B cell (primary cell): ENCODE results near the gene ADAMTS20. TPM values are rescaled to one million over a fixed set of nuclear protein-coding genes. Genes with fewer than 3 reads are reported as not detected.
A peak's percentile ranks its signal among the peaks of the same experiment; 100 is the strongest.

Experiments used
- ATAC-seq: fragments of 200-7000 bp; cut with Tn5 transposase; one replicate; pipeline ENCODE4 v1.10.0; 2021; ENCODE audit warnings: low read depth, mild to moderate bottlenecking, moderate number of reproducible peaks, moderate library complexity
- CTCF ChIA-PET: fragments of 350-600 bp; sonication (Branson Sonifier 250); formaldehyde crosslinking; loops from one replicate; lab custom pipeline; 2021; ENCODE audit warnings: antibody characterized with exemption, inconsistent platforms; lab: Charles Lee
- POLR2A ChIA-PET: fragments of 350-600 bp; sonication (Branson Sonifier 250); formaldehyde crosslinking; loops from one replicate; lab custom pipeline; 2021; ENCODE audit warnings: antibody characterized with exemption; lab: Charles Lee
- DNase-seq: peaks from one replicate; pipeline ENCODE4 v3.0.0; 2013
- H2AFZ ChIP-seq: 2 replicates; pipeline ENCODE4 v1.6.1; 2012; ENCODE audit warnings: mild to moderate bottlenecking, low read depth, low read length; ENCODE audit not compliant: insufficient read depth, poor library complexity, severe bottlenecking
- H3K27ac ChIP-seq, 2 donors: 1 replicate in 1 of 2; 2 replicates in 1 of 2; pipeline ENCODE4 v1.5.1; 2012 to 2013; ENCODE audit warnings: low read length in 2 of 2, mild to moderate bottlenecking in 2 of 2, moderate library complexity in 1 of 2
- H3K27me3 ChIP-seq, 4 experiments: fragments of 200-600 bp in 1 of 4; sonication (generic) in 1 of 4; replicated peaks in 1 of 4; 1 replicate in 2 of 4; 2 replicates in 2 of 4; pipeline versions ENCODE4 v1.6.1 to v1.7.0; 2013 to 2016; ENCODE audit warnings: low read length in 3 of 4, mild to moderate bottlenecking in 2 of 4, mixed read lengths in 1 of 4, moderate library complexity in 1 of 4; ENCODE audit not compliant: insufficient read depth in 4 of 4, control insufficient read depth in 3 of 4; ENCODE audit errors: control extremely low read depth in 1 of 4
- H3K36me3 ChIP-seq, 2 experiments: replicated peaks in 1 of 2; 1 replicate in 1 of 2; 2 replicates in 1 of 2; pipeline versions ENCODE4 v1.6.1 to v1.7.1; 2013; ENCODE audit warnings: low read length in 1 of 2; ENCODE audit not compliant: insufficient read depth in 2 of 2, control insufficient read depth in 1 of 2; ENCODE audit errors: control extremely low read depth in 1 of 2, extremely low read depth in 1 of 2
- H3K4me1 ChIP-seq, 2 donors: fragments of 200-600 bp in 1 of 2; sonication (generic) in 1 of 2; 1 replicate in 1 of 2; 2 replicates in 1 of 2; pipeline versions ENCODE4 v1.5.1 to v1.6.1; 2013 to 2017; ENCODE audit warnings: low read length in 2 of 2; ENCODE audit not compliant: control insufficient read depth in 2 of 2, insufficient read depth in 2 of 2
- H3K4me2 ChIP-seq: replicated peaks from 2 replicates; pipeline ENCODE3; 2012; ENCODE audit warnings: mild to moderate bottlenecking, low read depth, low read length; ENCODE audit not compliant: poor library complexity, severe bottlenecking
- H3K4me3 ChIP-seq, 5 experiments: fragments of 200-600 bp in 1 of 5; sonication (generic) in 1 of 5; 1 replicate in 3 of 5; 2 replicates in 2 of 5; pipeline versions ENCODE4 v1.5.1 to v1.7.0; 2011 to 2016; ENCODE audit warnings: low read length in 4 of 5, mild to moderate bottlenecking in 4 of 5, low read depth in 2 of 5, control low read depth in 1 of 5, moderate library complexity in 1 of 5; ENCODE audit not compliant: insufficient read depth in 1 of 5; ENCODE audit errors: control extremely low read depth in 1 of 5, extremely low read depth in 1 of 5
- H3K79me2 ChIP-seq: fragments of 200-600 bp; sonication (generic); one replicate; pipeline ENCODE4 v1.6.0; 2016; ENCODE audit warnings: low read length; ENCODE audit not compliant: control insufficient read depth, insufficient read depth
- H3K9ac ChIP-seq: fragments of 200-600 bp; sonication (generic); 2 replicates; pipeline ENCODE4 v1.6.1; 2017; ENCODE audit warnings: mild to moderate bottlenecking, low read length, moderate library complexity
- H3K9me3 ChIP-seq, 3 donors: one replicate each; pipeline versions ENCODE4 v1.6.1 to v1.7.1; 2013; ENCODE audit warnings: low read length in 2 of 3; ENCODE audit not compliant: control insufficient read depth in 2 of 3, insufficient read depth in 1 of 3; ENCODE audit errors: control extremely low read depth in 1 of 3
- H4K20me1 ChIP-seq: 2 replicates; pipeline ENCODE4 v1.6.0; 2012; ENCODE audit warnings: mild to moderate bottlenecking, low read length; ENCODE audit not compliant: insufficient read depth, control insufficient read depth, poor library complexity, severe bottlenecking
- H3K27ac Mint-ChIP-seq: one replicate; pipeline ENCODE4 v1.8.0; 2021; ENCODE audit warnings: mixed read lengths
- H3K27me3 Mint-ChIP-seq: one replicate; pipeline ENCODE4 v1.8.0; 2021; ENCODE audit warnings: mixed read lengths
- H3K4me1 Mint-ChIP-seq: one replicate; pipeline ENCODE4 v1.8.0; 2021; ENCODE audit warnings: mixed read lengths
- H3K4me3 Mint-ChIP-seq: one replicate; pipeline ENCODE4 v1.8.0; 2021; ENCODE audit warnings: mixed read lengths
- H3K9me3 Mint-ChIP-seq: one replicate; pipeline ENCODE4 v1.8.0; 2022; ENCODE audit warnings: mixed read lengths; ENCODE audit not compliant: insufficient read depth
- CTCF ChIP-seq: fragments of 200-600 bp; IDR thresholded peaks from one replicate; pipeline ENCODE4 v1.8.0; 2022; ENCODE audit warnings: antibody characterized with exemption, mild to moderate bottlenecking
- EZH2 ChIP-seq: IDR thresholded peaks from 2 replicates; pipeline ENCODE4 v1.6.1; 2012; ENCODE audit warnings: borderline replicate concordance, low read depth, mild to moderate bottlenecking, moderate library complexity, low read length; ENCODE audit not compliant: insufficient read depth, poor library complexity, severe bottlenecking
- WGBS: methylation state at CpG from one replicate; pipeline ENCODE4 v1.1.5; 2013; ENCODE audit warnings: missing lambda C conversion rate; ENCODE audit not compliant: insufficient coverage; 5-methylcytosine and 5-hydroxymethylcytosine counted together
- intact Hi-C: fragments of 100-400 bp; cut with micrococcal nuclease; formaldehyde crosslinking; loops from one replicate; pipeline ENCODE4 v1.10.0; 2022
- polyA plus RNA-seq: library from polyadenylated mRNA; depleted of rRNA; stranded (reverse); fragments of >200 nt; gene quantifications from 2 replicates; pipeline ENCODE4 v1.2.3, GENCODE V29; 2012
- total RNA-seq, 2 donors: library from RNA; stranded (reverse); fragments of 120-200 nt in 1 of 2; gene quantifications; 1 replicate in 1 of 2; 2 replicates in 1 of 2; pipeline versions ENCODE4 v1.2.3 to v1.2.4, GENCODE V29; 2013 to 2022

ADAMTS20 gene
- total and polyA plus RNA-seq, 2 donors (not counting 1 experiment from before 2014, with no cell fraction given) = not detected

GRCh38 chr12:43329375-43329774, 222.6 kb downstream of the ADAMTS20 start:
- CTCF ChIA-PET = interaction anchor here (1.2 kb wide), 1 partner anchor 8 kb away, joined by 4 read pairs; no protein-coding TSS in a partner anchor
- H3K27me3 Mint-ChIP-seq = peaks cover 8% of the 10 kb centered on the region
- ATAC-seq = no peak

GRCh38 chr12:43325786-43326185, 226.2 kb downstream of the ADAMTS20 start:
- intact Hi-C loops = no loop called here

More at GRCh38 chr12:43329375-43329774, 222.6 kb downstream of the ADAMTS20 start:
- H3K27me3 ChIP-seq = peaks cover 0 to 3% (median 1%) of the 10 kb centered on the region in 4 experiments
- intact Hi-C loops = no loop called here
- no peaks in the 10 kb centered on the region for H3K9me3 ChIP-seq
- DNase-seq = no peak
- 100% methylated on average over 1 of the region's 1 CpG for WGBS
- H3K9me3 Mint-ChIP-seq = no peaks in the 10 kb centered on the region
- no peak overlapping the region for H3K4me3 Mint-ChIP-seq
- H3K79me2 ChIP-seq = no peaks in the 10 kb centered on the region
- H3K27ac ChIP-seq = no peak overlapping the region
- no peak overlapping the region for H3K27ac Mint-ChIP-seq
- POLR2A ChIA-PET = no interaction called here
- TF ChIP-seq CTCF = no peak
- TF ChIP-seq EZH2 = no peak
- no peaks in the 10 kb centered on the region for H3K4me1 Mint-ChIP-seq
- H2AFZ ChIP-seq = no peak overlapping the region
- H3K4me1 ChIP-seq = no peaks in the 10 kb centered on the region
- H3K36me3 ChIP-seq = no peaks in the 10 kb centered on the region
- H3K4me3 ChIP-seq = no peak overlapping the region
- no peak overlapping the region for H3K4me2 ChIP-seq
- H4K20me1 ChIP-seq = no peaks in the 10 kb centered on the region
- no peak overlapping the region for H3K9ac ChIP-seq

More at GRCh38 chr12:43325786-43326185, 226.2 kb downstream of the ADAMTS20 start:
- Mint-ChIP-seq H3K4me1 (no peaks in the 10 kb centered on the region), H3K4me3 (no peak overlapping the region), H3K9me3 (no peaks in the 10 kb centered on the region), H3K27ac (no peak overlapping the region), H3K27me3 (peaks cover 6% of the 10 kb centered on the region)
- WGBS = 71% methylated on average over 2 of the region's 5 CpGs
- Histone ChIP-seq H3K36me3 (no peaks in the 10 kb centered on the region), H4K20me1 (no peaks in the 10 kb centered on the region), H2AFZ (no peak overlapping the region), H3K9ac (no peak overlapping the region), H3K27me3 (peaks cover 0 to 3% (median 0%) of the 10 kb centered on the region in 4 experiments), H3K79me2 (no peaks in the 10 kb centered on the region), H3K4me3 (no peak overlapping the region), H3K4me1 (no peaks in the 10 kb centered on the region), H3K9me3 (no peaks in the 10 kb centered on the region), H3K4me2 (no peak overlapping the region), H3K27ac (no peak overlapping the region)
- ChIA-PET POLR2A (no interaction called here), CTCF (no interaction called here)
- ATAC-seq (no peak), DNase-seq (peak; percentile 3)
- TF ChIP-seq EZH2 = no peak
- TF ChIP-seq CTCF = no peak
